Prostate gland (tissue), 2 donors: Measurements from ENCODE around the gene RGL1.

Experiments used
- POLR2AphosphoS5 ChIP-seq: sonication (generic); formaldehyde crosslinking; IDR thresholded peaks from one replicate; pipeline ENCODE4 v1.6.1; 2017; ENCODE audit warnings: antibody characterized with exemption
- TF ChIP-seq, protein P1 (sequence below), 4 experiments: fragments of 200-600 bp in 2 of 4; fragments of 450-650 bp in 2 of 4; sonication (generic) in 2 of 4; IDR thresholded peaks; 1 replicate in 3 of 4; 2 replicates in 1 of 4; pipeline ENCODE4 v1.5.1; 2016 to 2019; ENCODE audit warnings: antibody characterized with exemption in 4 of 4, mild to moderate bottlenecking in 2 of 4, moderate library complexity in 2 of 4

DNA sequence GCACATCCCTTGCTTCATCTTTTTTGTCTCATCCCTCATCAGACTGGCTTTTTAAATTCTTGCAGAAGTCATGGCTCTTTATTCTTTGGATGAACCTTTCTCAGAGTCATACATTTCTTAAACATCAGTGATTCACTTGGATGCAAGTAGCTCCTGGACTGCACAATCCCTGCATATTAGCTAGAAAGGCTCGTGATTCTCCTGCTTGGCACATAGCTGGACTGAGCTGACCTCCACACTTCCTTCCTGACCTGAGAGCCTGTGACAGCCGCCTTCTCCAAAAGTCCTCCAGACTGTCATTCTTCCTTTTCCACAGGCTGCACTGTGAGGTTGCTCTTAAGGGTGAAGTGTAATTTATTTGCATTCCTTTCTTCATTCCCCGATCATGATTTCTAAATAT lies 109.4 kb downstream of the RGL1 start:
- TF ChIP-seq, protein P1, sequence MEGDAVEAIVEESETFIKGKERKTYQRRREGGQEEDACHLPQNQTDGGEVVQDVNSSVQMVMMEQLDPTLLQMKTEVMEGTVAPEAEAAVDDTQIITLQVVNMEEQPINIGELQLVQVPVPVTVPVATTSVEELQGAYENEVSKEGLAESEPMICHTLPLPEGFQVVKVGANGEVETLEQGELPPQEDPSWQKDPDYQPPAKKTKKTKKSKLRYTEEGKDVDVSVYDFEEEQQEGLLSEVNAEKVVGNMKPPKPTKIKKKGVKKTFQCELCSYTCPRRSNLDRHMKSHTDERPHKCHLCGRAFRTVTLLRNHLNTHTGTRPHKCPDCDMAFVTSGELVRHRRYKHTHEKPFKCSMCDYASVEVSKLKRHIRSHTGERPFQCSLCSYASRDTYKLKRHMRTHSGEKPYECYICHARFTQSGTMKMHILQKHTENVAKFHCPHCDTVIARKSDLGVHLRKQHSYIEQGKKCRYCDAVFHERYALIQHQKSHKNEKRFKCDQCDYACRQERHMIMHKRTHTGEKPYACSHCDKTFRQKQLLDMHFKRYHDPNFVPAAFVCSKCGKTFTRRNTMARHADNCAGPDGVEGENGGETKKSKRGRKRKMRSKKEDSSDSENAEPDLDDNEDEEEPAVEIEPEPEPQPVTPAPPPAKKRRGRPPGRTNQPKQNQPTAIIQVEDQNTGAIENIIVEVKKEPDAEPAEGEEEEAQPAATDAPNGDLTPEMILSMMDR (IDR thresholded peaks at IDR 0.05) = no peak
- TF ChIP-seq POLR2AphosphoS5 = no peak
